Transverse colon (tissue), 4 donors: ENCODE measurements around the gene CSNK1G1.

Experiments
- EP300 ChIP-seq: sonication (generic); formaldehyde crosslinking; IDR thresholded peaks from one replicate; pipeline ENCODE4 v1.6.1; 2017; ENCODE audit warnings: antibody characterized with exemption, low read depth
- POLR2A ChIP-seq: fragments of 450-650 bp; IDR thresholded peaks from one replicate; pipeline ENCODE4 v1.6.1; 2016; ENCODE audit warnings: antibody characterized with exemption, mild to moderate bottlenecking, moderate library complexity
- POLR2AphosphoS5 ChIP-seq, 3 donors: sonication (generic); formaldehyde crosslinking; IDR thresholded peaks; one replicate each; pipeline ENCODE4 v1.6.1; 2016; ENCODE audit warnings: antibody characterized with exemption in 3 of 3
- TF ChIP-seq, protein P1 (sequence below), 5 experiments: fragments of 200-600 bp in 3 of 5; fragments of 450-650 bp in 2 of 5; sonication (generic) in 3 of 5; IDR thresholded peaks; 1 replicate in 2 of 5; 2 replicates in 3 of 5; pipeline ENCODE4 v1.5.1; 2016 to 2017; ENCODE audit warnings: antibody characterized with exemption in 5 of 5, inconsistent platforms in 3 of 5, mild to moderate bottlenecking in 2 of 5, moderate library complexity in 1 of 5

DNA sequence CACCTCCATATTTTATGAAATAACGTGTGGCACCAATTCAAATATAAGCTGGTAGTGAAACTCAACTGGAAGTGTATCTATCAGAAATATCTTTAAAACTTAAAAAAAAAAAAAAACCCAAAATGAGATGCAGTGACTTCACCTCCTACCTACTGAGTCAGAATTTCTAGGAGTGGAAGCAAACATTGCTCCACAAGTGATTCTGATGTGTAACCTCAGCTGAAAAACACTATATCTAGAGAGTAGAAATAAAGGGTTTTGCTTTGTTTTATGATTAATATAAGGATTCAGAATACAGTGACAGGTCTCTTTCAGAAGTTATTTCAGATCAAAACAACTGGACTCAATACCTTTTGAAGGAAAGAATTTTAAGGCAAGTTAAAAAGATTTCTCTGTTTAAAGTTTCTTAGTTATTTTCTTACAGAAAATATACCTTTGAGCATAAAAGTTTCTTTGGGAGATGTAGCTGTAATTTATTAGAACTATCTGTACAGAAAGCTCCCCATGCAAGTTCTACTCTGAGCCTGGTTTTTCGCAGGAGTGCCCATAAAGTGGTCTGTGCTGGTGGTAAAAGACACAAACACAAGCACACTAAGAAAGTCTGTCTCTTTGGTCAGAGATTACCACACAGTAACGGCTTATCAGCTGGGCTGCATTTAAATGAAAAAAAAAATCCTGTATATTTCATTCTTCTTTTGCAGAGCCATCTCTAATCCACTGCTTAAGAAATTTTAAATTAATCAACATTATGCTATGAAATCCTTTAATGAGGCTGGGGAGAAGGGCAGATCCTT, 133.2 kb downstream of the CSNK1G1 start:
- TF ChIP-seq, protein P1, sequence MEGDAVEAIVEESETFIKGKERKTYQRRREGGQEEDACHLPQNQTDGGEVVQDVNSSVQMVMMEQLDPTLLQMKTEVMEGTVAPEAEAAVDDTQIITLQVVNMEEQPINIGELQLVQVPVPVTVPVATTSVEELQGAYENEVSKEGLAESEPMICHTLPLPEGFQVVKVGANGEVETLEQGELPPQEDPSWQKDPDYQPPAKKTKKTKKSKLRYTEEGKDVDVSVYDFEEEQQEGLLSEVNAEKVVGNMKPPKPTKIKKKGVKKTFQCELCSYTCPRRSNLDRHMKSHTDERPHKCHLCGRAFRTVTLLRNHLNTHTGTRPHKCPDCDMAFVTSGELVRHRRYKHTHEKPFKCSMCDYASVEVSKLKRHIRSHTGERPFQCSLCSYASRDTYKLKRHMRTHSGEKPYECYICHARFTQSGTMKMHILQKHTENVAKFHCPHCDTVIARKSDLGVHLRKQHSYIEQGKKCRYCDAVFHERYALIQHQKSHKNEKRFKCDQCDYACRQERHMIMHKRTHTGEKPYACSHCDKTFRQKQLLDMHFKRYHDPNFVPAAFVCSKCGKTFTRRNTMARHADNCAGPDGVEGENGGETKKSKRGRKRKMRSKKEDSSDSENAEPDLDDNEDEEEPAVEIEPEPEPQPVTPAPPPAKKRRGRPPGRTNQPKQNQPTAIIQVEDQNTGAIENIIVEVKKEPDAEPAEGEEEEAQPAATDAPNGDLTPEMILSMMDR (IDR thresholded peaks at IDR 0.05), result no peak
- TF ChIP-seq POLR2A (no peak), POLR2AphosphoS5 (IDR thresholded peaks at IDR 0.05) (no peak), EP300 (no peak)
